GM12801 (cell line): ENCODE results near the gene IGFBP4.

ENCODE experiments used
- TF ChIP-seq, protein P1 (sequence below): IDR thresholded peaks from one replicate; pipeline ENCODE4 v1.5.1; 2011; ENCODE audit warnings: control low read depth; ENCODE audit not compliant: insufficient read length; ENCODE audit errors: extremely low read depth

The IGFBP4 gene

GRCh38 chr17:40458851-40459482 is 15.7 kb downstream of the IGFBP4 start:
- TF ChIP-seq, protein P1, sequence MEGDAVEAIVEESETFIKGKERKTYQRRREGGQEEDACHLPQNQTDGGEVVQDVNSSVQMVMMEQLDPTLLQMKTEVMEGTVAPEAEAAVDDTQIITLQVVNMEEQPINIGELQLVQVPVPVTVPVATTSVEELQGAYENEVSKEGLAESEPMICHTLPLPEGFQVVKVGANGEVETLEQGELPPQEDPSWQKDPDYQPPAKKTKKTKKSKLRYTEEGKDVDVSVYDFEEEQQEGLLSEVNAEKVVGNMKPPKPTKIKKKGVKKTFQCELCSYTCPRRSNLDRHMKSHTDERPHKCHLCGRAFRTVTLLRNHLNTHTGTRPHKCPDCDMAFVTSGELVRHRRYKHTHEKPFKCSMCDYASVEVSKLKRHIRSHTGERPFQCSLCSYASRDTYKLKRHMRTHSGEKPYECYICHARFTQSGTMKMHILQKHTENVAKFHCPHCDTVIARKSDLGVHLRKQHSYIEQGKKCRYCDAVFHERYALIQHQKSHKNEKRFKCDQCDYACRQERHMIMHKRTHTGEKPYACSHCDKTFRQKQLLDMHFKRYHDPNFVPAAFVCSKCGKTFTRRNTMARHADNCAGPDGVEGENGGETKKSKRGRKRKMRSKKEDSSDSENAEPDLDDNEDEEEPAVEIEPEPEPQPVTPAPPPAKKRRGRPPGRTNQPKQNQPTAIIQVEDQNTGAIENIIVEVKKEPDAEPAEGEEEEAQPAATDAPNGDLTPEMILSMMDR, result no peak

DNA sequence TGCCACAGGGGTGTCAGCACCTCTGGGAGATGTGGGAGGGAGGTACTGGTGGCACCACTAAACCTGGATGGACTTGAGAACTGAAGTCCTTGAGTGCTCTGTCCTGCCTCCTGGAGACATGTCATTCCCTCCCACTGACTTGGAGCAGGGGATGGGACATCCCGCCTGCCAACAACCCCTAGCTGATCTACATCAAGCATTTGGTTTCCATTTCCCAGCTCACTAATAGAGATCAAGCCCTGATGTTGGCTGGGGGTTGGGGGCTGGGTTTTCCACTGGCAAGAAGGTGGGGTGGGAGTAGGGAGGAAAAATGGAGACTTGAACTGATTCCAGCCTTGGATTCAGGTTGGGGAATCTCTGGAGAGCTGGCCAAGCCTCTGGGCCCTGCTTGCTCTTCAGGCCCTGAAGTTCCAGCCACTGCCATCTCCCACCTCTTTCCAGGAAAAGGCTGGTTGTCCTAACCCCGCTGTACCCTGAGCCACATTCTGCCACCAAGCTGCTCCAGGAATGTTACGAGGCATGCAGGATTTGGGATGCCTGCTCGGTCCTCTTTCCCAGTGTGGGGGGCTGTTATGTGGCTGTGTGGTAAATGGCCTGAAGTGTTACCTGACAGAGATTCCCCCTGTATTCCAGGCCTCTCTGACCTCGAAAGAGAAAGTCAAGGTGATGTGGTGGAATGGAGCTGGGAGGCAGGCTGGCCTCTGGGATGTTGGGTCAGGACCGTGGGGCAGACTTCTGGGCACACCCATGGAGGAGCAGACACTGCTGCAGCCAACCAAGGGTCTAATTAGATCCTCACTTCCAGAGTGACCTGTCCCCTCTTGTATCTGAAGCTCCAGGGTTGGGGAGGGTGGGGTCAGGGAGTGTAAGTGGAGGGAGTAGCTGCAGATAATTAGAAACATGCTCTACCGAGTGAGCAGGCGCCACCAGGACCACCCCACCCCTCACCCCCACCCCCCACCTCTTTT is 16.7 kb downstream of the IGFBP4 start:
- TF ChIP-seq, protein P1, result no peak

- TF ChIP-seq, protein P1, result no peak
Observed at GRCh38 chr17:40460604-40460967, 17.3 kb downstream of the IGFBP4 start.

GRCh38 chr17:40460968-40461731 is 17.9 kb downstream of the IGFBP4 start:
- TF ChIP-seq, protein P1, result no peak

DNA sequence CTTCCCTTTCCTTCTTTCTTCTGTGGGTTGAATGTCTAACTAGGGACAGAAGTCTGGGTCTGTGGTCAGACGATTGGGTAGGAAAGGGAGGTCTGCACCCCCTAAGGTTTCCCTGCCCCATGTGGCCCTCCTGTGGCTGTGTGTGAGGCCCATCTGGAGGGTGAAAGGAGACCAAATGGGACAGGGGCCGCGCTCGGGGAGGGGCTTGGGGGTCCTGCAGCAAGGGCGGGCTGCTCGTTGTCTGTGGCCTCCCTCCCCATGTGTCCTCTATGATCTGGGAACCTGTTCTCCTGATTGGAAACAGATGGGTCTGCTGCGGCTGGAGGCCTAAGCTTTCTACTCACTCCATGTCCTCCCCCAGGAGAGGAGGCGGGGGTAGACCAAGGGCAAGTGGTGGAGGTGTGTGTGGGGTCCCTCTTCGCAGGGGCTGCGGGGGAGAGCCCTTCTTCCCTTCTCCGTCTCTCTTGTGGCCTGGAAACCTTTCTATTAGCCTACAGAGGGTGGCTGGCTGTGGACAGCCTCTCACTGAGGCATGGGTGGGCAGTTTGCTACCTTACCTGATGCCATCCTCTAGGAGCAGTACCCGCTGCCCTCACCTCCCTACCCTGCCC is 18.6 kb downstream of the IGFBP4 start:
- TF ChIP-seq, protein P1, result no peak

DNA sequence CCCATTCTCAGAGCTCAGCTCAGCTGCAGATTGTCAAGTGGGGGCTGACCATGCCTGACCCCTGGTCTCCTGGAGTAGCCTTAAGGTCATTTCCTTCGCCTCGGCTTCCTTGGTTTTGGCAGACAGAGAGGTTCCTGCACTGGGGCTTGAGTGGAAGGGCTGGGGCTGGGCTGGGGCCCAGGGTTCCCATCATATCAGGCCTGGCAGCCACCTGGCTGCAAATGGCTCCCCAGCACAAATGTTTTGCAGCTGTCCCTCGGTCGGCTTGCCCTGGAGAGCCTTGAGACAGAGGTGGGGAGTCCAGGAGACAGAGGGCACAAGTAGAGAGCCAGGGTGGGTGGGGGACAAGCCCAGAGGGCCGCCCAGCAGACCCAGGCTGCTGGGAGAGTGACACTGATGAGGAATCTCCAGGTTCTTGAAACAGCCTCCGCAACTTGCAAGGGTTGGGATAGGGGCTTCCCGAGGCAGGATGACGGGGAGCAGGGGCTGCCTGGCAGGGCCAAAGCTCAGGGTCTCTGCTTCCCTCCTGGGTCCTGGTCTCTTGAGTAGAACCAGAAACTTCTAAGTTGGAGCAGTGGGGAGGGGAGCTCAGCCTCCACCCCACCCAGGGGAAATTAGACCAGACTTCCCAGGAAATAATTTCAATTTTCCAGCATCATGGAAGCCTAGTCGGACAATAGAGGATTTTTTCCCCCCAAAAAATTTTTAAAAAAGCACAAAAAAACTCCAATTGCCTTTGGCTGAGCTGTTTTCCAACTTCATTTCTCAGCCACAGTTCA is 19.3 kb downstream of the IGFBP4 start:
- TF ChIP-seq, protein P1, result no peak
